ENCODE data around the gene TLE3.

Gene TLE3

GRCh38 chr15:70050441-70050840 is 47.3 kb downstream of the TLE3 start:
- H3K36me3 ChIP-seq (ENCODE audit: control insufficient read depth, insufficient read depth, low read length, severe bottlenecking) = peaks cover 65% of the 10 kb centered on the region
- H3K9me3 ChIP-seq (ENCODE audit: control insufficient read depth, low read length) = no peaks in the 10 kb centered on the region
- no peak overlapping the region for H3K9ac ChIP-seq (ENCODE audit: low read length)
- no peak for DNase-seq (ENCODE audit: low read depth)
- H3K4me1 ChIP-seq (ENCODE audit: control insufficient read depth, insufficient read depth, low read length) = peaks cover 20% of the 10 kb centered on the region
- no peak overlapping the region for H3K4me3 ChIP-seq (ENCODE audit: low read length)
- no peaks in the 10 kb centered on the region for H3K27me3 ChIP-seq (replicated peaks; ENCODE audit: control insufficient read depth, insufficient read depth, low read length)

GRCh38 chr15:70049701-70050301 is 47.9 kb downstream of the TLE3 start:
- H3K9me3 ChIP-seq (ENCODE audit: control insufficient read depth, low read length) = no peaks in the 10 kb centered on the region
- DNase-seq (ENCODE audit: low read depth) = no peak
- no peaks in the 10 kb centered on the region for H3K27me3 ChIP-seq (replicated peaks; ENCODE audit: control insufficient read depth, insufficient read depth, low read length)
- peaks cover 26% of the 10 kb centered on the region for H3K4me1 ChIP-seq (ENCODE audit: control insufficient read depth, insufficient read depth, low read length)
- H3K9ac ChIP-seq (ENCODE audit: low read length) = no peak overlapping the region
- H3K4me3 ChIP-seq (ENCODE audit: low read length) = no peak overlapping the region
- H3K36me3 ChIP-seq (ENCODE audit: control insufficient read depth, insufficient read depth, low read length, severe bottlenecking) = peaks cover 58% of the 10 kb centered on the region

DNA sequence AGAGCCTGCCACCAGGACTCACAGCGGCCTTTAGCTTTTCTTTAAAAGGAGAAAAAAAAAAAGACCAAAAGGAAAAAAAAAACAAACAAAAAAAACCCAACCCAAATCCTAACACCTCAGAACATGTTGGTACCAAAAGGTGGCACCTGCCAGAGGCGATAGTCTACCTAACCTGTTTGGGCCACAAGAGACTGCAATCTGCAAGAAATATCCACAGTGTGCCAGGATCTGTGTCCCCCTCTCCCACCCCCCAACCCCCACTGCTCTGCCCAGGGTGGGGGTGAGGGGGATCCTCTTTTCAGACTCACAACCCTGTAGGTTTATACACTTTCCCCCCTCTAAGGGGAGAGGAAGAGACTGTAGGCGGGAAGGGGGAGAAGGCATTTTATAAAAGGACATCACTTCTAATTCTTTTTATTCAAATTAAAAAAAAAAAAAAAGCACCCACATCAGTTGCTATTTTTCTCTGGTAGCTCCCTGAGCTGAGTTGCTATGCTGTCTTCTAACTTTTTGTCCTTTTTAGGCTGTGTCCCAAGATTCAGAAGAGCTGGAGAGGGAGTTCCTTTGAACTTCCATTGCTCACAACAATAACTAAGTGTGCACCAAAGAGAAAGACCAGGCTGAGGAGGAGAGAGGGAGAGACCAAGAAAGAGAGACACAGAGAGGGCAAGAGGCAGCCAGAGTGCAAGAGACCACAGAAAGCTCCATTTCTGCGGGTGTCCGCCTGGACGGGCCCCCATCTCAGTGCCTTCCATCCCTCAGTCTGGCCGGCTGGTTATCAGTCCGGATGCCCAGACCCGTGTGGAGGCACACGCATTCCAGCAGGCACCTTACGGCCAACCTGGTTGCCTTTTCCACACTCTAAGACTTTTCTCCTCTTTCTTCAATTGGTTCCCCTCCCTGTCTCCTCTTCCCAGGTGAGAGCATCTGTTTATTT is 48.9 kb downstream of the TLE3 start:
- no peaks in the 10 kb centered on the region for H3K9me3 ChIP-seq (ENCODE audit: control insufficient read depth, low read length)
- no peak overlapping the region for H3K9ac ChIP-seq (ENCODE audit: low read length)
- no peak for DNase-seq (ENCODE audit: low read depth)
- peaks cover 32% of the 10 kb centered on the region for H3K4me1 ChIP-seq (ENCODE audit: control insufficient read depth, insufficient read depth, low read length)
- no peak overlapping the region for H3K4me3 ChIP-seq (ENCODE audit: low read length)
- H3K36me3 ChIP-seq (ENCODE audit: control insufficient read depth, insufficient read depth, low read length, severe bottlenecking) = peaks cover 49% of the 10 kb centered on the region
- no peaks in the 10 kb centered on the region for H3K27me3 ChIP-seq (replicated peaks; ENCODE audit: control insufficient read depth, insufficient read depth, low read length)

DNA sequence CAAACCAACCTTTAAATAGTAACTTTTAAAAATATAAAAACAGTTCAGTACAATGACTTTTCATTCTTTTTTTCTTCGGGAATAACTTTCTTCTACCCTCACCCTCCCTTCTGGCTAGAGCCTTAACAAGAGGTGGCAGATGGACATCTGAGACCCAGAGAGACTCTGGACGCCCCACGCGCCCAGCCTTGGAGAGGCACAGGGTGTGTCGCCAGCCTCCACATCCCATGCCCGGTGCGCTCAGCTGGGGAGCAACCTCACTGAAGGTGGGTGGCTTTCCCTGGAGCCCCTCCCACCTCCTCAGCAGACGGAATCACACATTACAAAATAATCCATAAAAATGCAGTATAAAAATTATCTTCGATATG is 49.5 kb downstream of the TLE3 start:
- H3K9me3 ChIP-seq (ENCODE audit: control insufficient read depth, low read length) = no peaks in the 10 kb centered on the region
- H3K4me3 ChIP-seq (ENCODE audit: low read length) = no peak overlapping the region
- no peak for DNase-seq (ENCODE audit: low read depth)
- peaks cover 32% of the 10 kb centered on the region for H3K4me1 ChIP-seq (ENCODE audit: control insufficient read depth, insufficient read depth, low read length)
- H3K27me3 ChIP-seq (replicated peaks; ENCODE audit: control insufficient read depth, insufficient read depth, low read length) = no peaks in the 10 kb centered on the region
- H3K9ac ChIP-seq (ENCODE audit: low read length) = no peak overlapping the region
- H3K36me3 ChIP-seq (ENCODE audit: control insufficient read depth, insufficient read depth, low read length, severe bottlenecking) = peaks cover 42% of the 10 kb centered on the region

DNA sequence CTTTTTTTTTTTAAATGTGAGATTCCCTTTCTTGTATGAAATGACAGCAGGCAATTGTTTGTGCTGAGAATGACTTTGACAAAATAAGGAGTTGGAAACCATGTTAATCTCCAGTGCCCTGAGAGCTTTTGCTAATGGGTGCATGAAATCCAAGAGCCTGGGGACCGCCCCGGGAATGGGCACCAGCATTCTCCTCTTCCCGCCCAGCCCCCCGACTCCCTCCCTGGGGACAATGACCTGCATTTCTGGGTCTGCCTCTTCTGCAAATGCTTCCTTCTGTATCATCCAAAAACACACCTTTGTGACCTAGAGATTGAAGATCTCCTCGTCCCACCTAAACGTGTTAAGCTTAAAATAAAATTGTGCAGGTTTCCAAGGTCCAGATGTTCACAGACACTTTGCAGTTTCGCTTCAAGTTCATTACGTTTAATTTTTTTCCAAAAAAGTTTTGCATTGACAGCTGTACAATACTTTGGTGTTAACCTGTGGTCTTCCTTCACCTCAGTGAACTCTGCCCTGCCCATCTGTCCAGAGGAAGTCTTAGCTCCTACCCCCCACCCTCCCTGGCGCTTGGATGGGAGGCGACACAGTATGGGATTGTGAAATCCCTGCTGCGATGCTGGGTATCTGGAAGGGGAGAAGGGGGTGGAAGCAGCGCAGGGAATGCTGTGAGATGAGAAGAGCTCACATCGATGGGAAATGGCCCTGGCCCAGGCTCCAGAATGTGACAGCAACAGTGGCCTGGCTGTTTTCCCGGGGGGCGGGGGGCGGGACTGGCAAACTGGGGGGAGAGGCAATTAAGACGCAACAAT is 50.1 kb downstream of the TLE3 start:
- Histone ChIP-seq H3K36me3 (ENCODE audit: control insufficient read depth, insufficient read depth, low read length, severe bottlenecking) (peaks cover 37% of the 10 kb centered on the region), H3K27me3 (replicated peaks; ENCODE audit: control insufficient read depth, insufficient read depth, low read length) (no peaks in the 10 kb centered on the region), H3K4me1 (ENCODE audit: control insufficient read depth, insufficient read depth, low read length) (peaks cover 32% of the 10 kb centered on the region), H3K4me3 (ENCODE audit: low read length) (no peak overlapping the region), H3K9ac (ENCODE audit: low read length) (no peak overlapping the region), H3K9me3 (ENCODE audit: control insufficient read depth, low read length) (no peaks in the 10 kb centered on the region)
- no peak for DNase-seq (ENCODE audit: low read depth)

GRCh38 chr15:70046679-70047369 is 50.9 kb downstream of the TLE3 start:
- Histone ChIP-seq H3K36me3 (ENCODE audit: control insufficient read depth, insufficient read depth, low read length, severe bottlenecking) (peaks cover 31% of the 10 kb centered on the region), H3K9ac (ENCODE audit: low read length) (no peak overlapping the region), H3K4me1 (ENCODE audit: control insufficient read depth, insufficient read depth, low read length) (peaks cover 32% of the 10 kb centered on the region), H3K4me3 (ENCODE audit: low read length) (no peak overlapping the region), H3K9me3 (ENCODE audit: control insufficient read depth, low read length) (no peaks in the 10 kb centered on the region), H3K27me3 (replicated peaks; ENCODE audit: control insufficient read depth, insufficient read depth, low read length) (no peaks in the 10 kb centered on the region)
- DNase-seq (ENCODE audit: low read depth) = no peak

DNA sequence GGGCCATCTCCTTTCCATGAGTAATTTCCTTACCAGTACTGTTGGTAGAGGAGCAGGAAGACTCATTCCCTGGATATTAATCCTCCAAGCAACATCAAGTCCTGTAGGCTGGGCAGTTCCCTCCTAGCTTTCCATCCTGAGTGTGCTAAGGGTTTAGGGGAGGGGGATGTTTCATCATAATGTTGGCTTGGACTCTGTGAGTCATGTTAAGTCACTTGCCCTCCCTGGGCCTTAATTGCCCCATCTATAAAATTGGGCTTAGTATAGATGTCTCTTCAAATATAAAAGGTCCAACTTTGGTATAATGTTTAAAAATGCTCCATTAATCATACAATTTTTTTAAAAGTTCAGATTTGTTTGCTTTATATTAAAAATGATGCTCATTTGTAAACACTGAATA is 52.7 kb downstream of the TLE3 start:
- Histone ChIP-seq H3K9ac (ENCODE audit: low read length) (no peak overlapping the region), H3K27me3 (replicated peaks; ENCODE audit: control insufficient read depth, insufficient read depth, low read length) (no peaks in the 10 kb centered on the region), H3K9me3 (ENCODE audit: control insufficient read depth, low read length) (no peaks in the 10 kb centered on the region), H3K36me3 (ENCODE audit: control insufficient read depth, insufficient read depth, low read length, severe bottlenecking) (peaks cover 13% of the 10 kb centered on the region), H3K4me1 (ENCODE audit: control insufficient read depth, insufficient read depth, low read length) (peaks cover 33% of the 10 kb centered on the region), H3K4me3 (ENCODE audit: low read length) (no peak overlapping the region)
- no peak for DNase-seq (ENCODE audit: low read depth)

GRCh38 chr15:70044168-70044567 is 53.5 kb downstream of the TLE3 start:
- H3K27me3 ChIP-seq (replicated peaks; ENCODE audit: control insufficient read depth, insufficient read depth, low read length) = no peaks in the 10 kb centered on the region
- H3K4me1 ChIP-seq (ENCODE audit: control insufficient read depth, insufficient read depth, low read length) = peaks cover 37% of the 10 kb centered on the region
- H3K36me3 ChIP-seq (ENCODE audit: control insufficient read depth, insufficient read depth, low read length, severe bottlenecking) = peaks cover 4% of the 10 kb centered on the region
- DNase-seq (ENCODE audit: low read depth) = no peak
- no peak overlapping the region for H3K4me3 ChIP-seq (ENCODE audit: low read length)
- no peaks in the 10 kb centered on the region for H3K9me3 ChIP-seq (ENCODE audit: control insufficient read depth, low read length)
- H3K9ac ChIP-seq (ENCODE audit: low read length) = no peak overlapping the region

GRCh38 chr15:70043590-70043989 is 54.1 kb downstream of the TLE3 start:
- H3K4me1 ChIP-seq (ENCODE audit: control insufficient read depth, insufficient read depth, low read length) = peaks cover 37% of the 10 kb centered on the region
- H3K9me3 ChIP-seq (ENCODE audit: control insufficient read depth, low read length) = no peaks in the 10 kb centered on the region
- H3K9ac ChIP-seq (ENCODE audit: low read length) = no peak overlapping the region
- H3K27me3 ChIP-seq (replicated peaks; ENCODE audit: control insufficient read depth, insufficient read depth, low read length) = no peaks in the 10 kb centered on the region
- no peaks in the 10 kb centered on the region for H3K36me3 ChIP-seq (ENCODE audit: control insufficient read depth, insufficient read depth, low read length, severe bottlenecking)
- H3K4me3 ChIP-seq (ENCODE audit: low read length) = no peak overlapping the region
- DNase-seq (ENCODE audit: low read depth) = no peak

GRCh38 chr15:70042553-70043214 is 55.0 kb downstream of the TLE3 start:
- Histone ChIP-seq H3K36me3 (ENCODE audit: control insufficient read depth, insufficient read depth, low read length, severe bottlenecking) (no peaks in the 10 kb centered on the region), H3K27me3 (replicated peaks; ENCODE audit: control insufficient read depth, insufficient read depth, low read length) (no peaks in the 10 kb centered on the region)

More at GRCh38 chr15:70042553-70043214, 55.0 kb downstream of the TLE3 start:
- Histone ChIP-seq H3K4me3 (ENCODE audit: low read length) (no peak overlapping the region), H3K4me1 (ENCODE audit: control insufficient read depth, insufficient read depth, low read length) (peaks cover 30% of the 10 kb centered on the region), H3K9me3 (ENCODE audit: control insufficient read depth, low read length) (no peaks in the 10 kb centered on the region), H3K9ac (ENCODE audit: low read length) (no peak overlapping the region)
- no peak for DNase-seq (ENCODE audit: low read depth)
